Hepatocyte (in vitro differentiated cells): ENCODE data around the gene MAIP1.

Source experiments
- EZH2 ChIP-seq: fragments of 200-600 bp; sonication (generic); IDR thresholded peaks from 2 replicates; pipeline ENCODE4 v1.6.1; 2016; ENCODE audit warnings: antibody characterized with exemption, mild to moderate bottlenecking, borderline replicate concordance
- EZH2phosphoT487 ChIP-seq: fragments of 200-600 bp; sonication (generic); IDR thresholded peaks from one replicate; pipeline ENCODE4 v1.6.1; 2018; ENCODE audit warnings: antibody characterized with exemption, mild to moderate bottlenecking, low read depth, moderate library complexity; ENCODE audit not compliant: unreplicated experiment, severe bottlenecking
- TF ChIP-seq, protein P1 (sequence below): fragments of 200-600 bp; sonication (generic); IDR thresholded peaks from 2 replicates; pipeline ENCODE4 v1.5.1; 2016; ENCODE audit warnings: antibody characterized with exemption, mild to moderate bottlenecking; ENCODE audit not compliant: poor library complexity

DNA sequence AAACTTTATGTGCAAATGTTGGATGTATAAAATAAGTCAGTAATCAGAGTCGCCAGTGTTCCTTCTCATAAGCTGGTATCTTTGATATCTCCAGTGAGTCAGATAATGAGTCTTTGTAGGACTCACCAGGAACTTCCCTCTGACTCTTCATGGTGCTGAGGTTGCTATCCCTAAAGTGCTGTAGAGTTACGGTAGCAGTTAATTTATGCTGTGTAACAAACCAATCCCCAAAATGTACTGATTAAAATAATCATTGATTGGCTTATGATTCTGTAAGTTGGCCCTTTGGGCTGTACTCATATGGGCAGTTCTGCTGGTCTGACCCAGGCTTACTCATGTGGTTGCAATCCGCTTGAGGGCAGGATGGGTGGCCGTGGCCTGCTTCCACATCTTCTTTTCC, 43.8 kb downstream of the MAIP1 start:
- TF ChIP-seq, protein P1, sequence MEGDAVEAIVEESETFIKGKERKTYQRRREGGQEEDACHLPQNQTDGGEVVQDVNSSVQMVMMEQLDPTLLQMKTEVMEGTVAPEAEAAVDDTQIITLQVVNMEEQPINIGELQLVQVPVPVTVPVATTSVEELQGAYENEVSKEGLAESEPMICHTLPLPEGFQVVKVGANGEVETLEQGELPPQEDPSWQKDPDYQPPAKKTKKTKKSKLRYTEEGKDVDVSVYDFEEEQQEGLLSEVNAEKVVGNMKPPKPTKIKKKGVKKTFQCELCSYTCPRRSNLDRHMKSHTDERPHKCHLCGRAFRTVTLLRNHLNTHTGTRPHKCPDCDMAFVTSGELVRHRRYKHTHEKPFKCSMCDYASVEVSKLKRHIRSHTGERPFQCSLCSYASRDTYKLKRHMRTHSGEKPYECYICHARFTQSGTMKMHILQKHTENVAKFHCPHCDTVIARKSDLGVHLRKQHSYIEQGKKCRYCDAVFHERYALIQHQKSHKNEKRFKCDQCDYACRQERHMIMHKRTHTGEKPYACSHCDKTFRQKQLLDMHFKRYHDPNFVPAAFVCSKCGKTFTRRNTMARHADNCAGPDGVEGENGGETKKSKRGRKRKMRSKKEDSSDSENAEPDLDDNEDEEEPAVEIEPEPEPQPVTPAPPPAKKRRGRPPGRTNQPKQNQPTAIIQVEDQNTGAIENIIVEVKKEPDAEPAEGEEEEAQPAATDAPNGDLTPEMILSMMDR, result no peak
- TF ChIP-seq EZH2, result no peak
- no peak for TF ChIP-seq EZH2phosphoT487
